Panc1 (cell line): Measurements from ENCODE around the gene KIF3B. TPM values are rescaled to one million over a fixed set of nuclear protein-coding genes. Genes with fewer than 3 reads are reported as not detected.
A peak's percentile ranks its signal among the peaks of the same experiment; 100 is the strongest.

Source experiments
- ATAC-seq: fragments of 200-7000 bp; cut with Tn5 transposase; 2 replicates; pipeline ENCODE4 v1.9.1; 2020; ENCODE audit warnings: mild to moderate bottlenecking, moderate library complexity
- BruUV-seq: library from RNA; stranded (reverse); fragments of 400-500 nt; replicated peaks from 2 replicates; lab custom pipeline; 2021; lab: Mats Ljungman, UMichigan
- CTCF ChIA-PET: fragments of 300-600 bp; sonication (Branson Sonifier 250); formaldehyde crosslinking; loops from one replicate; lab custom pipeline; 2022; ENCODE audit warnings: antibody characterized with exemption; lab: Charles Lee
- POLR2A ChIA-PET: fragments of 300-600 bp; sonication (Branson Sonifier 250); formaldehyde crosslinking; loops from one replicate; lab custom pipeline; 2022; ENCODE audit warnings: antibody characterized with exemption; lab: Charles Lee
- DNase-seq: peaks from one replicate; pipeline ENCODE4 v3.0.0-alpha.2; 2010; ENCODE audit warnings: low read depth, low spot score
- H3K27ac ChIP-seq: 2 replicates; pipeline ENCODE4 v1.5.1; 2011; ENCODE audit warnings: mild to moderate bottlenecking, low read length, inconsistent platforms
- H3K27me3 ChIP-seq: fragments of 200-500 bp; sonication (Bioruptor generic); 2 replicates; pipeline ENCODE4 v1.6.0; 2014; ENCODE audit warnings: low read length, inconsistent platforms; ENCODE audit not compliant: control insufficient read depth, insufficient read depth
- H3K36me3 ChIP-seq: fragments of 200-500 bp; sonication (Bioruptor generic); 2 replicates; pipeline ENCODE4 v1.5.1; 2014; ENCODE audit warnings: inconsistent platforms, mild to moderate bottlenecking, low read length, moderate library complexity; ENCODE audit not compliant: control insufficient read depth, insufficient read depth
- H3K4me1 ChIP-seq: 2 replicates; pipeline ENCODE4 v1.5.1; 2011; ENCODE audit warnings: inconsistent platforms, mild to moderate bottlenecking, low read length, moderate library complexity; ENCODE audit not compliant: control insufficient read depth, insufficient read depth
- H3K4me3 ChIP-seq, 2 experiments: 2 replicates each; pipeline ENCODE4 v1.5.1; 2011 to 2012; ENCODE audit warnings: low read depth in 2 of 2, low read length in 2 of 2, mild to moderate bottlenecking in 2 of 2, inconsistent platforms in 1 of 2, moderate library complexity in 1 of 2
- H3K9me3 ChIP-seq: fragments of 200-500 bp; sonication (Bioruptor generic); 2 replicates; pipeline ENCODE4 v1.5.1; 2014; ENCODE audit warnings: low read depth, mild to moderate bottlenecking, inconsistent platforms, low read length, moderate library complexity; ENCODE audit not compliant: control insufficient read depth, insufficient read depth
- POLR2AphosphoS5 ChIP-seq: IDR thresholded peaks from 2 replicates; pipeline ENCODE4 v1.6.1; 2012; ENCODE audit warnings: mild to moderate bottlenecking, low read depth, low read length, moderate library complexity
- SIN3A ChIP-seq: IDR thresholded peaks from 2 replicates; pipeline ENCODE4 v1.6.1; 2012; ENCODE audit warnings: low read depth, mild to moderate bottlenecking, low read length, moderate library complexity, borderline replicate concordance; ENCODE audit not compliant: insufficient read depth
- TCF7L2 ChIP-seq: IDR thresholded peaks from 2 replicates; pipeline ENCODE4 v1.6.1; 2011; ENCODE audit warnings: mild to moderate bottlenecking, low read depth, low read length, inconsistent platforms
- in situ Hi-C: cut with HindIII; loops from 2 replicates; pipeline ENCODE4 v1.10.0; 2016; ENCODE audit warnings: low sequenced_read_pairs, low pct_unique_long_range_greater_than_20kb
- intact Hi-C: fragments of 100-400 bp; cut with micrococcal nuclease; formaldehyde crosslinking; loops from one replicate; pipeline ENCODE4 v1.10.0; 2022; ENCODE audit not compliant: unreplicated experiment
- total RNA-seq: library from RNA; stranded (reverse); gene quantifications from one replicate; pipeline ENCODE4 v1.2.1, GENCODE V29; 2021; ENCODE audit not compliant: unreplicated experiment
- TF ChIP-seq, protein P1 (sequence below): fragments of 450-650 bp; IDR thresholded peaks from 2 replicates; pipeline ENCODE4 v1.5.1; 2017; ENCODE audit warnings: mild to moderate bottlenecking
- TF ChIP-seq, protein P2 (sequence below), 2 experiments: IDR thresholded peaks; 2 replicates each; pipeline ENCODE4 v1.6.1; 2011 to 2012; ENCODE audit warnings: low read depth in 2 of 2, control low read depth in 1 of 2, low read length in 1 of 2, mild to moderate bottlenecking in 1 of 2, moderate library complexity in 1 of 2; ENCODE audit not compliant: insufficient read depth in 1 of 2

Gene KIF3B
- total RNA-seq, 1 experiment from 2014 or later = 67.8 TPM

GRCh38 chr20:32359633-32360332 is 82.3 kb downstream of the KIF3B start:
- Histone ChIP-seq H3K36me3 (no peaks in the 10 kb centered on the region), H3K4me1 (peaks cover 58% of the 10 kb centered on the region), H3K27ac (peak overlapping the region; percentile 95), H3K4me3 (peak overlapping the region; percentile 73 to 97), H3K27me3 (no peaks in the 10 kb centered on the region), H3K9me3 (no peaks in the 10 kb centered on the region)
- BruUV-seq = TSS peak; percentile 75
- in situ Hi-C loops (loop anchor here (5.0 kb wide), 1 partner anchor 63 kb away; no protein-coding TSS in a partner anchor), intact Hi-C loops (no loop called here)
- DNase-seq = peak; percentile 24
- ChIA-PET CTCF (interaction anchor here (0.6 kb wide), 1 partner anchor 46 kb away, joined by 3 read pairs; no protein-coding TSS in a partner anchor), POLR2A (interaction anchor here (1.1 kb wide), 1 partner anchor 17 kb away, joined by 5 read pairs; no protein-coding TSS in a partner anchor)
- no peak for ATAC-seq
- TF ChIP-seq, protein P1, sequence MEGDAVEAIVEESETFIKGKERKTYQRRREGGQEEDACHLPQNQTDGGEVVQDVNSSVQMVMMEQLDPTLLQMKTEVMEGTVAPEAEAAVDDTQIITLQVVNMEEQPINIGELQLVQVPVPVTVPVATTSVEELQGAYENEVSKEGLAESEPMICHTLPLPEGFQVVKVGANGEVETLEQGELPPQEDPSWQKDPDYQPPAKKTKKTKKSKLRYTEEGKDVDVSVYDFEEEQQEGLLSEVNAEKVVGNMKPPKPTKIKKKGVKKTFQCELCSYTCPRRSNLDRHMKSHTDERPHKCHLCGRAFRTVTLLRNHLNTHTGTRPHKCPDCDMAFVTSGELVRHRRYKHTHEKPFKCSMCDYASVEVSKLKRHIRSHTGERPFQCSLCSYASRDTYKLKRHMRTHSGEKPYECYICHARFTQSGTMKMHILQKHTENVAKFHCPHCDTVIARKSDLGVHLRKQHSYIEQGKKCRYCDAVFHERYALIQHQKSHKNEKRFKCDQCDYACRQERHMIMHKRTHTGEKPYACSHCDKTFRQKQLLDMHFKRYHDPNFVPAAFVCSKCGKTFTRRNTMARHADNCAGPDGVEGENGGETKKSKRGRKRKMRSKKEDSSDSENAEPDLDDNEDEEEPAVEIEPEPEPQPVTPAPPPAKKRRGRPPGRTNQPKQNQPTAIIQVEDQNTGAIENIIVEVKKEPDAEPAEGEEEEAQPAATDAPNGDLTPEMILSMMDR = no peak
- TF ChIP-seq, protein P2, sequence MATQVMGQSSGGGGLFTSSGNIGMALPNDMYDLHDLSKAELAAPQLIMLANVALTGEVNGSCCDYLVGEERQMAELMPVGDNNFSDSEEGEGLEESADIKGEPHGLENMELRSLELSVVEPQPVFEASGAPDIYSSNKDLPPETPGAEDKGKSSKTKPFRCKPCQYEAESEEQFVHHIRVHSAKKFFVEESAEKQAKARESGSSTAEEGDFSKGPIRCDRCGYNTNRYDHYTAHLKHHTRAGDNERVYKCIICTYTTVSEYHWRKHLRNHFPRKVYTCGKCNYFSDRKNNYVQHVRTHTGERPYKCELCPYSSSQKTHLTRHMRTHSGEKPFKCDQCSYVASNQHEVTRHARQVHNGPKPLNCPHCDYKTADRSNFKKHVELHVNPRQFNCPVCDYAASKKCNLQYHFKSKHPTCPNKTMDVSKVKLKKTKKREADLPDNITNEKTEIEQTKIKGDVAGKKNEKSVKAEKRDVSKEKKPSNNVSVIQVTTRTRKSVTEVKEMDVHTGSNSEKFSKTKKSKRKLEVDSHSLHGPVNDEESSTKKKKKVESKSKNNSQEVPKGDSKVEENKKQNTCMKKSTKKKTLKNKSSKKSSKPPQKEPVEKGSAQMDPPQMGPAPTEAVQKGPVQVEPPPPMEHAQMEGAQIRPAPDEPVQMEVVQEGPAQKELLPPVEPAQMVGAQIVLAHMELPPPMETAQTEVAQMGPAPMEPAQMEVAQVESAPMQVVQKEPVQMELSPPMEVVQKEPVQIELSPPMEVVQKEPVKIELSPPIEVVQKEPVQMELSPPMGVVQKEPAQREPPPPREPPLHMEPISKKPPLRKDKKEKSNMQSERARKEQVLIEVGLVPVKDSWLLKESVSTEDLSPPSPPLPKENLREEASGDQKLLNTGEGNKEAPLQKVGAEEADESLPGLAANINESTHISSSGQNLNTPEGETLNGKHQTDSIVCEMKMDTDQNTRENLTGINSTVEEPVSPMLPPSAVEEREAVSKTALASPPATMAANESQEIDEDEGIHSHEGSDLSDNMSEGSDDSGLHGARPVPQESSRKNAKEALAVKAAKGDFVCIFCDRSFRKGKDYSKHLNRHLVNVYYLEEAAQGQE (IDR thresholded peaks at IDR 0.05; ENCODE audit: insufficient read depth in 1 of 2, low read depth in 2 of 2, low read length in 1 of 2) = no peak
- TF ChIP-seq POLR2AphosphoS5 (no peak), TCF7L2 (no peak), SIN3A (0 out of 2 replicates have a peak, but pooled peaks have one; percentile 72)

DNA sequence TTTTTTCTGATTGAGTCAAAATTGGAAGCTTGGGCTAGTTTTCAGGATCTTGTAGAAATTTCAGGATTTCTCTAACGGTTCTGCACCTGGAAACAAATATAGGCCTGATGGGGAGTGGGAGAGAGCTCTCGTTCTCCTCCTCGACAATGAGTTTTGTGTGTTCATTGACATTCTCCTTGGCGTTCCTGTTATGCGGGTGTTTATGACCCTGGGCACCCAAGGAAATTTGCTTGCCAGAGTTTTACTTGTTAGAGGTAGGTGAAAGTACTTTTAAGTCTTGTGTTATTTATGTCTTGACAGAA is 82.8 kb downstream of the KIF3B start:
- BruUV-seq = no TSS peak
- POLR2A ChIA-PET = no interaction called here
- Histone ChIP-seq H3K27me3 (no peaks in the 10 kb centered on the region), H3K4me3 (peak overlapping the region; percentile 73 to 97), H3K36me3 (no peaks in the 10 kb centered on the region), H3K27ac (peak overlapping the region; percentile 95), H3K9me3 (no peaks in the 10 kb centered on the region), H3K4me1 (peaks cover 54% of the 10 kb centered on the region)
- in situ Hi-C loops (loop anchor here (5.0 kb wide), 1 partner anchor 62 kb away; no protein-coding TSS in a partner anchor), intact Hi-C loops (no loop called here)
- CTCF ChIA-PET = no interaction called here
- ATAC-seq (no peak), DNase-seq (no peak)
- TF ChIP-seq, protein P2 (IDR thresholded peaks at IDR 0.05; ENCODE audit: insufficient read depth in 1 of 2, low read depth in 2 of 2, low read length in 1 of 2) = no peak
- TF ChIP-seq, protein P1 = no peak
- TF ChIP-seq POLR2AphosphoS5 = no peak
- no peak for TF ChIP-seq SIN3A
- no peak for TF ChIP-seq TCF7L2
